Urothelium cell line (cell line): ENCODE measurements around the gene PLD4.
"Not testable (repeated sequence)": the region's sequence is repeated elsewhere in the genome, so short reads cannot be mapped to it uniquely, and the experiment has no call there.

Experiments used
- DNase-seq: peaks from one replicate; pipeline ENCODE4 v3.0.0; 2011; ENCODE audit warnings: low spot score, mixed read lengths
- FAIRE-seq: peaks from 2 replicates; lab custom pipeline; 2011; peaks lifted over from hg19 to GRCh38; lab: Jason Lieb, UNC

The PLD4 gene

GRCh38 chr14:104898195-104898558 is 26.5 kb upstream of the PLD4 start:
- no peak for DNase-seq

GRCh38 chr14:104898870-104899510 is 25.7 kb upstream of the PLD4 start:
- DNase-seq, result no peak
- no peak for FAIRE-seq

More at GRCh38 chr14:104898195-104898558, 26.5 kb upstream of the PLD4 start:
- FAIRE-seq, result no peak

GRCh38 chr14:104899781-104900180 is 24.9 kb upstream of the PLD4 start:
- FAIRE-seq (no peak), DNase-seq (no peak)

- no peak for DNase-seq
- FAIRE-seq, result no peak
These were observed 23.8 kb upstream of the PLD4 start for GRCh38 chr14:104900639-104901512.

GRCh38 chr14:104903990-104904389 is 20.7 kb upstream of the PLD4 start:
- FAIRE-seq, result no peak

GRCh38 chr14:104904650-104905578 is 19.8 kb upstream of the PLD4 start:
- not testable (repeated sequence) for DNase-seq, FAIRE-seq

More at GRCh38 chr14:104903990-104904389, 20.7 kb upstream of the PLD4 start:
- no peak for DNase-seq

- DNase-seq, FAIRE-seq: not testable (repeated sequence)
These were observed 19.1 kb upstream of the PLD4 start for GRCh38 chr14:104905579-104905933.

- no peak for FAIRE-seq
- DNase-seq, result no peak
These were observed 16.4 kb upstream of the PLD4 start for GRCh38 chr14:104908303-104908702.

- FAIRE-seq (no peak), DNase-seq (no peak)
These were observed 12.6 kb upstream of the PLD4 start for GRCh38 chr14:104912053-104912452.

GRCh38 chr14:104913435-104913834 is 11.2 kb upstream of the PLD4 start:
- DNase-seq, result no peak
- no peak for FAIRE-seq

- no peak for FAIRE-seq
- no peak for DNase-seq
These were observed 7.6 kb upstream of the PLD4 start for GRCh38 chr14:104917116-104917515.

GRCh38 chr14:104917993-104918392 is 6.7 kb upstream of the PLD4 start:
- DNase-seq, result no peak
- FAIRE-seq, result no peak

- FAIRE-seq, DNase-seq: not testable (repeated sequence)
These were observed 5.3 kb upstream of the PLD4 start for GRCh38 chr14:104919152-104919992.

GRCh38 chr14:104919993-104920315 is 4.7 kb upstream of the PLD4 start:
- FAIRE-seq (no peak), DNase-seq (no peak)

GRCh38 chr14:104923640-104924420 is 849 bp upstream of the PLD4 start:
- FAIRE-seq, result no peak
- DNase-seq, result no peak

- FAIRE-seq (no peak), DNase-seq (no peak)
These were observed 655 bp downstream of the PLD4 start for GRCh38 chr14:104925214-104925854.

- FAIRE-seq, result no peak
- DNase-seq, result no peak
These were observed 1.4 kb downstream of the PLD4 start for GRCh38 chr14:104925855-104926609.
